HCT116 (cell line): Measurements from ENCODE around the gene SSH2. TPM values are rescaled to one million over a fixed set of nuclear protein-coding genes. Genes with fewer than 3 reads are reported as not detected.

ENCODE experiments used
- ATAC-seq: fragments of 200-7000 bp; cut with Tn5 transposase; 2 replicates; pipeline ENCODE4 v1.9.1; 2020; ENCODE audit warnings: mild to moderate bottlenecking, moderate library complexity
- BruUV-seq: library from RNA; stranded (reverse); fragments of 400-500 nt; replicated peaks from 2 replicates; lab custom pipeline; 2021; lab: Mats Ljungman, UMichigan
- CTCF ChIA-PET: fragments of 300-600 bp; sonication (Branson Sonifier 250); formaldehyde crosslinking; loops from one replicate; lab custom pipeline; 2021; ENCODE audit warnings: antibody characterized with exemption; lab: Charles Lee
- POLR2A ChIA-PET: fragments of 300-600, 350-600 bp; sonication (Branson Sonifier 250); formaldehyde crosslinking; loops from one replicate; lab custom pipeline; 2021; ENCODE audit warnings: antibody characterized with exemption; lab: Charles Lee
- RAD21 ChIA-PET, 2 experiments: fragments of 300-600 bp; sonication (Branson Sonifier 250); formaldehyde crosslinking; loops; one replicate each; lab custom pipeline; 2023; ENCODE audit warnings: low total read pairs in 2 of 2; ENCODE audit not compliant: uncharacterized antibody in 2 of 2, unreplicated experiment in 2 of 2, low non-redundant PET in 1 of 2; lab: Charles Lee
- DNase-seq: peaks from one replicate; pipeline ENCODE4 v3.0.0-alpha.2; 2010; ENCODE audit warnings: low read depth, low spot score
- H2AFZ ChIP-seq: fragments of 200-600 bp; shearing (Covaris generic), sonication (generic); 2 replicates; pipeline ENCODE4 v1.6.1; 2017; ENCODE audit warnings: low read depth, mixed run types, mixed read lengths, antibody characterized with exemption, low read length; ENCODE audit not compliant: poor library complexity, severe bottlenecking
- H3K27ac ChIP-seq: 2 replicates; pipeline ENCODE4 v1.5.1; 2012; ENCODE audit warnings: low read depth, low read length
- H3K27me3 ChIP-seq: fragments of 200-600 bp; sonication (generic); 2 replicates; pipeline ENCODE4 v1.6.1; 2016; ENCODE audit warnings: mixed run types, low read length, mixed read lengths; ENCODE audit not compliant: insufficient read depth
- H3K36me3 ChIP-seq, 2 experiments: fragments of 200-500 bp in 1 of 2; fragments of 200-600 bp in 1 of 2; sonication (Bioruptor generic) in 1 of 2; sonication (generic) in 1 of 2; 2 replicates each; pipeline versions ENCODE4 v1.5.1 to v1.6.1; 2014 to 2016; ENCODE audit warnings: low read length in 2 of 2, inconsistent platforms in 1 of 2, mixed read lengths in 1 of 2, mixed run types in 1 of 2; ENCODE audit not compliant: insufficient read depth in 2 of 2, control insufficient read depth in 1 of 2
- H3K4me1 ChIP-seq, 2 experiments: fragments of 200-600 bp in 1 of 2; sonication (generic) in 1 of 2; 2 replicates each; pipeline versions ENCODE4 v1.5.1 to v1.6.1; 2012 to 2017; ENCODE audit warnings: low read length in 2 of 2, inconsistent platforms in 1 of 2, mild to moderate bottlenecking in 1 of 2, mixed read lengths in 1 of 2, mixed run types in 1 of 2, moderate library complexity in 1 of 2; ENCODE audit not compliant: insufficient read depth in 2 of 2, control insufficient read depth in 1 of 2
- H3K4me2 ChIP-seq: fragments of 200-600 bp; sonication (generic); 2 replicates; pipeline ENCODE4 v1.6.1; 2017; ENCODE audit warnings: mixed run types, low read length, mixed read lengths
- H3K4me3 ChIP-seq, 2 experiments: fragments of 200-600 bp in 1 of 2; sonication (generic) in 1 of 2; replicated peaks in 1 of 2; 2 replicates each; pipeline ENCODE4 v1.5.1; 2011 to 2016; ENCODE audit warnings: low read length in 2 of 2, control low read depth in 1 of 2, low read depth in 1 of 2, mild to moderate bottlenecking in 1 of 2, mixed read lengths in 1 of 2, mixed run types in 1 of 2
- H3K79me2 ChIP-seq: fragments of 200-600 bp; sonication (generic); 2 replicates; pipeline ENCODE4 v1.6.1; 2017; ENCODE audit warnings: mild to moderate bottlenecking, mixed run types, low read length, moderate library complexity, mixed read lengths; ENCODE audit not compliant: insufficient read depth
- H3K9ac ChIP-seq: fragments of 200-600 bp; sonication (generic); 2 replicates; pipeline ENCODE4 v1.6.1; 2016; ENCODE audit warnings: low read length, mixed read lengths
- H3K9me2 ChIP-seq: fragments of 200-600 bp; sonication (generic), shearing (Covaris generic); 2 replicates; pipeline ENCODE4 v1.6.1; 2017; ENCODE audit warnings: mixed run types, mild to moderate bottlenecking, moderate library complexity; ENCODE audit not compliant: insufficient read depth
- H3K9me3 ChIP-seq, 2 experiments: fragments of 200-500 bp in 1 of 2; fragments of 200-600 bp in 1 of 2; sonication (Bioruptor generic) in 1 of 2; sonication (generic) in 1 of 2; 2 replicates each; pipeline ENCODE4 v1.6.1; 2014 to 2017; ENCODE audit warnings: low read length in 2 of 2, mixed read lengths in 2 of 2, inconsistent platforms in 1 of 2, low read depth in 1 of 2, mild to moderate bottlenecking in 1 of 2, mixed run types in 1 of 2, moderate library complexity in 1 of 2; ENCODE audit not compliant: control insufficient read depth in 1 of 2, insufficient read depth in 1 of 2
- H4K20me1 ChIP-seq: fragments of 200-600 bp; sonication (generic), shearing (Covaris generic); 2 replicates; pipeline ENCODE4 v1.6.1; 2017; ENCODE audit warnings: mixed run types, mild to moderate bottlenecking, moderate library complexity; ENCODE audit not compliant: insufficient read depth
- CBX3 ChIP-seq: IDR thresholded peaks from 2 replicates; pipeline ENCODE4 v1.6.1; 2012; ENCODE audit warnings: low read depth
- CEBPB ChIP-seq: IDR thresholded peaks from 2 replicates; pipeline ENCODE4 v1.6.1; 2012; ENCODE audit warnings: low read depth
- CTCF ChIP-seq, 3 experiments: fragments of 200-600 bp in 1 of 3; sonication (generic) in 1 of 3; IDR thresholded peaks in 2 of 3; conservative IDR thresholded peaks in 1 of 3; 2 replicates each; pipeline ENCODE4 v1.5.1; 2012 to 2017; ENCODE audit warnings: low read depth in 2 of 3, low read length in 2 of 3, antibody characterized with exemption in 1 of 3, borderline replicate concordance in 1 of 3, control low read depth in 1 of 3, mild to moderate bottlenecking in 1 of 3, mixed read lengths in 1 of 3, mixed run types in 1 of 3, moderate library complexity in 1 of 3; ENCODE audit not compliant: insufficient read depth in 1 of 3
- EGR1 ChIP-seq: IDR thresholded peaks from 2 replicates; pipeline ENCODE4 v1.6.1; 2012; ENCODE audit warnings: low read depth
- FOSL1 ChIP-seq: IDR thresholded peaks from 2 replicates; pipeline ENCODE4 v1.6.1; 2012; ENCODE audit warnings: low read depth
- JUND ChIP-seq: IDR thresholded peaks from 2 replicates; pipeline ENCODE4 v1.6.1; 2012
- MAX ChIP-seq: IDR thresholded peaks from 2 replicates; pipeline ENCODE4 v1.6.1; 2012
- SIN3A ChIP-seq: IDR thresholded peaks from 2 replicates; pipeline ENCODE4 v1.6.1; 2012; ENCODE audit warnings: low read depth
- SRF ChIP-seq: IDR thresholded peaks from 2 replicates; pipeline ENCODE4 v1.6.1; 2012; ENCODE audit warnings: low read depth
- TCF7L2 ChIP-seq: IDR thresholded peaks from 2 replicates; pipeline ENCODE4 v1.7.0; 2011; ENCODE audit warnings: borderline replicate concordance, inconsistent platforms; ENCODE audit not compliant: insufficient read depth, insufficient read length; ENCODE audit errors: extremely low read depth
- ZBTB33 ChIP-seq: IDR thresholded peaks from 2 replicates; pipeline ENCODE4 v1.6.1; 2011; ENCODE audit warnings: mild to moderate bottlenecking, low read length, moderate library complexity; ENCODE audit not compliant: insufficient replicate concordance; ENCODE audit errors: extremely low read depth
- ZFX ChIP-seq: fragments of 450-650 bp; IDR thresholded peaks from 2 replicates; pipeline ENCODE4 v1.6.1; 2017
- ZNF274 ChIP-seq: fragments of 200-500 bp; sonication (Bioruptor generic); IDR thresholded peaks from 2 replicates; pipeline ENCODE4 v1.6.1; 2014; ENCODE audit warnings: mild to moderate bottlenecking, low read depth, low read length, inconsistent platforms
- intact Hi-C: fragments of 100-400 bp; cut with micrococcal nuclease; formaldehyde crosslinking; loops from 2 replicates; pipeline ENCODE4 v1.10.0; 2022
- total RNA-seq: library from RNA; stranded (reverse); gene quantifications from one replicate; pipeline ENCODE4 v1.2.1, GENCODE V29; 2021; ENCODE audit not compliant: unreplicated experiment
- TF ChIP-seq, protein P1 (sequence below): IDR thresholded peaks from 2 replicates; pipeline ENCODE4 v1.6.1; 2012
- TF ChIP-seq, protein P2 (sequence below): IDR thresholded peaks from 2 replicates; pipeline ENCODE4 v1.6.1; 2012; ENCODE audit warnings: low read depth

The SSH2 gene
- total RNA-seq, 1 experiment from 2014 or later: 17.0 TPM

DNA sequence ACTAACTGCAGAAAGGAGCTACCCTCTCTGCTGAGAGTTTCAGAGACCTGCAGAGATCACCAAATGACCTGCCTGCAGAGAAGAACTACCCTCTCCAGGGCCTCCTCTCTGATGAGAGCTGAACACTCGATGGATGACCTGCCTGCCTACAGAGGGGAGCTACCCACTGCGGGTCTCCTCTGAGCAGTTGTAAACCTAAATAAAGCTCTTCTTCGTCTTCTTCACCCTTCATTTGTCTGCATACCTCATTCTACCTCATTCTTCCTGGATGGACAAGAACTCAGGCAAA is 24.2 kb downstream of the SSH2 start:
- POLR2A ChIA-PET: no interaction called here
- RAD21 ChIA-PET: no interaction called here
- no peaks in the 10 kb centered on the region for H3K9me2 ChIP-seq
- no peak for DNase-seq
- no peak overlapping the region for H2AFZ ChIP-seq
- intact Hi-C loops: no loop called here
- CTCF ChIA-PET: no interaction called here
- peaks cover 17% of the 10 kb centered on the region for H3K79me2 ChIP-seq
- H3K36me3 ChIP-seq: no peaks in the 10 kb centered on the region
- no peaks in the 10 kb centered on the region for H4K20me1 ChIP-seq
- TF ChIP-seq ZFX: no peak
- no peak for TF ChIP-seq SIN3A
- no peak for TF ChIP-seq CBX3
- TF ChIP-seq CEBPB: no peak
- TF ChIP-seq ZBTB33: no peak
- no peak for TF ChIP-seq JUND
- no peak for TF ChIP-seq EGR1
- no peak for TF ChIP-seq TCF7L2
- no peak for TF ChIP-seq FOSL1
- TF ChIP-seq MAX: no peak
- TF ChIP-seq, protein P1, sequence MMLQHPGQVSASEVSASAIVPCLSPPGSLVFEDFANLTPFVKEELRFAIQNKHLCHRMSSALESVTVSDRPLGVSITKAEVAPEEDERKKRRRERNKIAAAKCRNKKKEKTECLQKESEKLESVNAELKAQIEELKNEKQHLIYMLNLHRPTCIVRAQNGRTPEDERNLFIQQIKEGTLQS: no peak
- TF ChIP-seq ZNF274: no peak
- TF ChIP-seq, protein P2, sequence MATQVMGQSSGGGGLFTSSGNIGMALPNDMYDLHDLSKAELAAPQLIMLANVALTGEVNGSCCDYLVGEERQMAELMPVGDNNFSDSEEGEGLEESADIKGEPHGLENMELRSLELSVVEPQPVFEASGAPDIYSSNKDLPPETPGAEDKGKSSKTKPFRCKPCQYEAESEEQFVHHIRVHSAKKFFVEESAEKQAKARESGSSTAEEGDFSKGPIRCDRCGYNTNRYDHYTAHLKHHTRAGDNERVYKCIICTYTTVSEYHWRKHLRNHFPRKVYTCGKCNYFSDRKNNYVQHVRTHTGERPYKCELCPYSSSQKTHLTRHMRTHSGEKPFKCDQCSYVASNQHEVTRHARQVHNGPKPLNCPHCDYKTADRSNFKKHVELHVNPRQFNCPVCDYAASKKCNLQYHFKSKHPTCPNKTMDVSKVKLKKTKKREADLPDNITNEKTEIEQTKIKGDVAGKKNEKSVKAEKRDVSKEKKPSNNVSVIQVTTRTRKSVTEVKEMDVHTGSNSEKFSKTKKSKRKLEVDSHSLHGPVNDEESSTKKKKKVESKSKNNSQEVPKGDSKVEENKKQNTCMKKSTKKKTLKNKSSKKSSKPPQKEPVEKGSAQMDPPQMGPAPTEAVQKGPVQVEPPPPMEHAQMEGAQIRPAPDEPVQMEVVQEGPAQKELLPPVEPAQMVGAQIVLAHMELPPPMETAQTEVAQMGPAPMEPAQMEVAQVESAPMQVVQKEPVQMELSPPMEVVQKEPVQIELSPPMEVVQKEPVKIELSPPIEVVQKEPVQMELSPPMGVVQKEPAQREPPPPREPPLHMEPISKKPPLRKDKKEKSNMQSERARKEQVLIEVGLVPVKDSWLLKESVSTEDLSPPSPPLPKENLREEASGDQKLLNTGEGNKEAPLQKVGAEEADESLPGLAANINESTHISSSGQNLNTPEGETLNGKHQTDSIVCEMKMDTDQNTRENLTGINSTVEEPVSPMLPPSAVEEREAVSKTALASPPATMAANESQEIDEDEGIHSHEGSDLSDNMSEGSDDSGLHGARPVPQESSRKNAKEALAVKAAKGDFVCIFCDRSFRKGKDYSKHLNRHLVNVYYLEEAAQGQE: no peak
- no peak for TF ChIP-seq CTCF (IDR thresholded peaks at IDR 0.05 in 2 of 3, conservative IDR thresholded peaks at IDR 0.05 in 1 of 3; ENCODE audit: borderline replicate concordance in 1 of 3, insufficient read depth in 1 of 3, low read depth in 2 of 3, low read length in 2 of 3)
- no peak for TF ChIP-seq SRF
- peaks cover 10 to 12% of the 10 kb centered on the region in 2 experiments; a peak in 3 of 4 replicates for H3K9me3 ChIP-seq
- no peak for ATAC-seq
- no TSS peak for BruUV-seq
- no peaks in the 10 kb centered on the region for H3K27me3 ChIP-seq
- H3K4me1 ChIP-seq: no peaks in the 10 kb centered on the region
- H3K27ac ChIP-seq: no peak overlapping the region
- H3K4me3 ChIP-seq: no peak overlapping the region
- H3K4me2 ChIP-seq: no peak overlapping the region
- H3K9ac ChIP-seq: no peak overlapping the region
